HepG2 (cell line): ENCODE measurements around the gene VEGFB. TPM values are rescaled to one million over a fixed set of nuclear protein-coding genes. Genes with fewer than 3 reads are reported as not detected.

Source experiments
- AKAP8 ChIP-seq: sonication (generic); formaldehyde crosslinking; IDR thresholded peaks from 2 replicates; pipeline ENCODE4 v1.5.1; 2020; ENCODE audit warnings: mild to moderate bottlenecking, missing genetic modification reagents
- BORCS8-MEF2B ChIP-seq: sonication (generic); formaldehyde crosslinking; IDR thresholded peaks from 2 replicates; pipeline ENCODE4 v1.8.0; 2022; ENCODE audit warnings: mild to moderate bottlenecking, missing genetic modification reagents
- ELF1 ChIP-seq: sonication (generic); formaldehyde crosslinking; IDR thresholded peaks from 2 replicates; pipeline ENCODE4 v1.4.0; 2020; ENCODE audit warnings: missing genetic modification reagents
- GABPB1 ChIP-seq: IDR thresholded peaks from 2 replicates; pipeline ENCODE4 v1.6.1; 2016; ENCODE audit warnings: mild to moderate bottlenecking, missing genetic modification reagents, moderate library complexity, missing compliant biosample characterization
- HDAC2 ChIP-seq: sonication (generic); formaldehyde crosslinking; IDR thresholded peaks from 2 replicates; pipeline ENCODE4 v1.4.0; 2020; ENCODE audit warnings: missing genetic modification reagents
- HDAC6 ChIP-seq: fragments of 200-600 bp; sonication (generic); IDR thresholded peaks from 2 replicates; pipeline ENCODE4 v1.7.0; 2017; ENCODE audit warnings: mild to moderate bottlenecking, antibody characterized with exemption, low read length, low read depth
- HOXA3 ChIP-seq: sonication (generic); formaldehyde crosslinking; IDR thresholded peaks from 2 replicates; pipeline ENCODE4 v1.5.0; 2020; ENCODE audit warnings: missing genetic modification reagents
- KLF15 ChIP-seq: sonication (generic); formaldehyde crosslinking; IDR thresholded peaks from 2 replicates; pipeline ENCODE4 v1.8.1; 2023; ENCODE audit warnings: borderline replicate concordance, mild to moderate bottlenecking, inconsistent platforms, missing genetic modification reagents, mixed read lengths
- LCORL ChIP-seq, 2 experiments: fragments of 450-650 bp in 1 of 2; sonication (generic) in 1 of 2; formaldehyde crosslinking in 1 of 2; IDR thresholded peaks; 2 replicates each; pipeline versions ENCODE4 v1.5.0 to v1.6.1; 2017 to 2020; ENCODE audit warnings: antibody characterized with exemption in 1 of 2, missing genetic modification reagents in 1 of 2
- NFE2L2 ChIP-seq: fragments of 150-350 bp; IDR thresholded peaks from 2 replicates; pipeline ENCODE4 v1.6.1; 2014; ENCODE audit warnings: low read length
- NFKBIZ ChIP-seq: IDR thresholded peaks from 2 replicates; pipeline ENCODE4 v1.6.1; 2018; ENCODE audit warnings: missing genetic modification reagents, missing compliant biosample characterization
- POLR2AphosphoS2 ChIP-seq: IDR thresholded peaks from 2 replicates; pipeline ENCODE4 v1.6.1; 2011; ENCODE audit warnings: low read depth, low read length, improper control_type of control experiment
- POLR2AphosphoS5 ChIP-seq: IDR thresholded peaks from 2 replicates; pipeline ENCODE4 v1.6.1; 2012; ENCODE audit warnings: low read depth, low read length
- SIN3A ChIP-seq: IDR thresholded peaks from 2 replicates; pipeline ENCODE4 v1.6.1; 2011; ENCODE audit warnings: low read depth, mild to moderate bottlenecking, control low read depth, low read length, borderline replicate concordance
- SP4 ChIP-seq: sonication (generic); formaldehyde crosslinking; IDR thresholded peaks from 2 replicates; pipeline ENCODE4 v1.8.1; 2023; ENCODE audit warnings: mild to moderate bottlenecking, missing genetic modification reagents
- ZFAT ChIP-seq: sonication (generic); formaldehyde crosslinking; conservative IDR thresholded peaks from 2 replicates; pipeline ENCODE4 v1.8.1; 2023; ENCODE audit warnings: missing genetic modification reagents, inconsistent platforms
- ZFX ChIP-seq: sonication (generic); formaldehyde crosslinking; IDR thresholded peaks from 2 replicates; pipeline ENCODE4 v1.4.0; 2020; ENCODE audit warnings: mild to moderate bottlenecking, low read depth, missing genetic modification reagents, moderate library complexity
- ZNF232 ChIP-seq: sonication (generic); formaldehyde crosslinking; IDR thresholded peaks from 2 replicates; pipeline ENCODE4 v1.4.0; 2020; ENCODE audit warnings: missing genetic modification reagents, borderline replicate concordance
- polyA plus RNA-seq, 8 experiments: library from polyadenylated mRNA; depleted of rRNA in 3 of 8; stranded (reverse) in 7 of 8; unstranded in 1 of 8; fragments of >200 nt; fragmentation: Illumina TruSeq in 4 of 8; extraction: Trizol in 4 of 8; gene quantifications; 2 replicates each; pipeline versions ENCODE4 v1.2.1 to v1.2.3, GENCODE V29; 2011 to 2016; ENCODE audit warnings: low read depth in 4 of 8, missing spikeins in 1 of 8, mixed read lengths in 1 of 8; ENCODE audit not compliant: insufficient read depth in 1 of 8
- total RNA-seq, 5 experiments: library from RNA; depleted of rRNA; stranded (reverse); fragments of >200 nt; fragmentation: Illumina TruSeq; extraction: Trizol; gene quantifications; 2 replicates each; pipeline ENCODE4 v1.2.3, GENCODE V29; 2016; ENCODE audit warnings: low read depth in 1 of 5
- TF ChIP-seq, protein P1 (sequence below): IDR thresholded peaks from 2 replicates; pipeline ENCODE4 v1.6.1; 2016; ENCODE audit warnings: mild to moderate bottlenecking
- TF ChIP-seq, protein P2 (sequence below), 2 experiments: sonication (generic) in 1 of 2; formaldehyde crosslinking in 1 of 2; IDR thresholded peaks; 2 replicates each; pipeline versions ENCODE4 v1.4.0 to v1.6.1; 2018 to 2020; ENCODE audit warnings: missing genetic modification reagents in 2 of 2, borderline replicate concordance in 1 of 2, low read depth in 1 of 2, mild to moderate bottlenecking in 1 of 2, missing biosample characterization in 1 of 2
- TF ChIP-seq, protein P3 (sequence below): sonication (generic); formaldehyde crosslinking; IDR thresholded peaks from 2 replicates; pipeline ENCODE4 v1.5.0; 2020; ENCODE audit warnings: mild to moderate bottlenecking, missing genetic modification reagents, borderline replicate concordance
- TF ChIP-seq, protein P4 (sequence below): sonication (generic); formaldehyde crosslinking; IDR thresholded peaks from 2 replicates; pipeline ENCODE4 v1.8.0; 2022; ENCODE audit warnings: mild to moderate bottlenecking, missing genetic modification reagents

VEGFB gene
- total and polyA plus RNA-seq, 2 of the 13 experiments (the other 11 are each of a cell fraction or from before 2014, with no cell fraction given) = 9.0 to 11.3 TPM

DNA sequence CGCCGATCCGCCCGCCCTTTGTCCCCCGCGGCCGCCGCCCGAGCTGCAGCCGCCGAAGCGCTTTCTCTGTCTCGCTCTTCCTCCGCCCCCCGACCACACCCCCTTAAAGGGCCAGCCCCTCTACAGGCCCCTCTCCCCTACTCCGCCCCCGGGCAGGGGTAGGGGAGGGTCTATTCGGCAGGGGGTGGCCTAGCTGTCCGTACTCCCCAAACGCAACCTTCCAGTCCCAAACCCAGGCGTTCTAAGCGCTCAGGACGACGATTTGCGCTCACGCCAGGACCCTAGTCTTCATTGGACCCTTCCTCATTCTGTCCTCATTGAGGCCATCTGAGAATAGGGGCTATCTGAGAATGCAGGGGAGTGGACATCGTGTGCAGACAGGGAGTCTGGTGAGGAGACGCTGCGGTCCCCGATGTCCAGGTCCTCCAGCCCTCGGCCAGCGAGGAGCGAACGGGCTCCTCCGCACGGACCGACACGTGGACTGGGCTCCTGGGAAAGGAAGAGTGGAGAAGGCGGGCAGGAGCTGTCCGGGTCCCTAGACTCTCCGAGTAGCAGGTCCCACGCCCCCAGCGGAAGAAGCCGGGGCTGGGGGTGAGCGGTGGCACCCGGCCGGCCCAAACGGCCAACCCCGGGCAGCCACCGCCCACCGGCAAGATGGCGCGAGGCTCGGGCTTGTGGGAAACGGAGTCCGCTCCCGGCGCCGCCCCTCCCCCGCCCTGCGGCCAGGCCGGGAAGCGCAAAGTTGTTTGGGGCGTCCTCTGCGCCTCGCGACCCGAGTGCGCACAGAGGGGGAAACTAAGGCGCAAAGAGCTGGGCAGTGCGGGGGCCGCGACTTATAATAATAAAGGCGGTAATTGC lies 12.7 kb downstream of the VEGFB start, which contains the start of gene PPP1R14B (continued):
- TF ChIP-seq ZNF232 (CRISPR knock-in tag) (no peak), SP4 (CRISPR knock-in tag) (peak; percentile 70), SIN3A (peak; percentile 60; the same call in 1 of the 2 replicates), KLF15 (CRISPR knock-in tag) (0 out of 2 replicates have a peak, but pooled peaks have one; percentile 66), POLR2AphosphoS2 (no peak), NFE2L2 (no peak), HDAC6 (no peak), HOXA3 (CRISPR knock-in tag) (peak; percentile 72), NFKBIZ (CRISPR knock-in tag) (no peak), BORCS8-MEF2B (CRISPR knock-in tag) (no peak; the same call in 1 of the 2 replicates), ZFX (CRISPR knock-in tag) (peak; percentile 84), HDAC2 (CRISPR knock-in tag) (peak; percentile 59; the same call in 1 of the 2 replicates), ZFAT (no peak), POLR2AphosphoS5 (peak; percentile 60), ELF1 (CRISPR knock-in tag) (0 out of 2 replicates have a peak, but pooled peaks have one; percentile 8), AKAP8 (CRISPR knock-in tag) (peak; percentile 52; the same call in 1 of the 2 replicates), GABPB1 (CRISPR knock-in tag) (peak; percentile 91), LCORL (IDR thresholded peaks at IDR 0.05) (no peak), LCORL (CRISPR knock-in tag; IDR thresholded peaks at IDR 0.05) (0 out of 2 replicates have a peak, but pooled peaks have one; percentile 44)
- TF ChIP-seq, protein P1, sequence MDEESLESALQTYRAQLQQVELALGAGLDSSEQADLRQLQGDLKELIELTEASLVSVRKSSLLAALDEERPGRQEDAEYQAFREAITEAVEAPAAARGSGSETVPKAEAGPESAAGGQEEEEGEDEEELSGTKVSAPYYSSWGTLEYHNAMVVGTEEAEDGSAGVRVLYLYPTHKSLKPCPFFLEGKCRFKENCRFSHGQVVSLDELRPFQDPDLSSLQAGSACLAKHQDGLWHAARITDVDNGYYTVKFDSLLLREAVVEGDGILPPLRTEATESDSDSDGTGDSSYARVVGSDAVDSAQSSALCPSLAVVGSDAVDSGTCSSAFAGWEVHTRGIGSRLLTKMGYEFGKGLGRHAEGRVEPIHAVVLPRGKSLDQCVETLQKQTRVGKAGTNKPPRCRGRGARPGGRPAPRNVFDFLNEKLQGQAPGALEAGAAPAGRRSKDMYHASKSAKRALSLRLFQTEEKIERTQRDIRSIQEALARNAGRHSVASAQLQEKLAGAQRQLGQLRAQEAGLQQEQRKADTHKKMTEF (CRISPR knock-in tag) = peak; percentile 82
- TF ChIP-seq, protein P2, sequence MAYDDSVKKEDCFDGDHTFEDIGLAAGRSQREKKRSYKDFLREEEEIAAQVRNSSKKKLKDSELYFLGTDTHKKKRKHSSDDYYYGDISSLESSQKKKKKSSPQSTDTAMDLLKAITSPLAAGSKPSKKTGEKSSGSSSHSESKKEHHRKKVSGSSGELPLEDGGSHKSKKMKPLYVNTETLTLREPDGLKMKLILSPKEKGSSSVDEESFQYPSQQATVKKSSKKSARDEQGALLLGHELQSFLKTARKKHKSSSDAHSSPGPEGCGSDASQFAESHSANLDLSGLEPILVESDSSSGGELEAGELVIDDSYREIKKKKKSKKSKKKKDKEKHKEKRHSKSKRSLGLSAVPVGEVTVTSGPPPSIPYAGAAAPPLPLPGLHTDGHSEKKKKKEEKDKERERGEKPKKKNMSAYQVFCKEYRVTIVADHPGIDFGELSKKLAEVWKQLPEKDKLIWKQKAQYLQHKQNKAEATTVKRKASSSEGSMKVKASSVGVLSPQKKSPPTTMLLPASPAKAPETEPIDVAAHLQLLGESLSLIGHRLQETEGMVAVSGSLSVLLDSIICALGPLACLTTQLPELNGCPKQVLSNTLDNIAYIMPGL (CRISPR knock-in tag; IDR thresholded peaks at IDR 0.05; ENCODE audit: borderline replicate concordance in 1 of 2, low read depth in 1 of 2) = peak; percentile 24 to 44; a peak in 2 of 4 replicates
- TF ChIP-seq, protein P3, sequence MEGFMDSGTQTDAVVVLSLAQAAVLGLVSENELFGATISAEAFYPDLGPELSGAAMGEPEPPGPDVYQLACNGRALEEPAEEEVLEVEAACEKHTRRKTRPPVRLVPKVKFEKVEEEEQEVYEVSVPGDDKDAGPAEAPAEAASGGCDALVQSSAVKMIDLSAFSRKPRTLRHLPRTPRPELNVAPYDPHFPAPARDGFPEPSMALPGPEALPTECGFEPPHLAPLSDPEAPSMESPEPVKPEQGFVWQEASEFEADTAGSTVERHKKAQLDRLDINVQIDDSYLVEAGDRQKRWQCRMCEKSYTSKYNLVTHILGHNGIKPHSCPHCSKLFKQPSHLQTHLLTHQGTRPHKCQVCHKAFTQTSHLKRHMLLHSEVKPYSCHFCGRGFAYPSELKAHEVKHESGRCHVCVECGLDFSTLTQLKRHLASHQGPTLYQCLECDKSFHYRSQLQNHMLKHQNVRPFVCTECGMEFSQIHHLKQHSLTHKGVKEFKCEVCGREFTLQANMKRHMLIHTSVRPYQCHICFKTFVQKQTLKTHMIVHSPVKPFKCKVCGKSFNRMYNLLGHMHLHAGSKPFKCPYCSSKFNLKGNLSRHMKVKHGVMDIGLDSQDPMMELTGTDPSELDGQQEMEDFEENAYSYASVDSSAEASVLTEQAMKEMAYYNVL = no peak
- TF ChIP-seq, protein P4, sequence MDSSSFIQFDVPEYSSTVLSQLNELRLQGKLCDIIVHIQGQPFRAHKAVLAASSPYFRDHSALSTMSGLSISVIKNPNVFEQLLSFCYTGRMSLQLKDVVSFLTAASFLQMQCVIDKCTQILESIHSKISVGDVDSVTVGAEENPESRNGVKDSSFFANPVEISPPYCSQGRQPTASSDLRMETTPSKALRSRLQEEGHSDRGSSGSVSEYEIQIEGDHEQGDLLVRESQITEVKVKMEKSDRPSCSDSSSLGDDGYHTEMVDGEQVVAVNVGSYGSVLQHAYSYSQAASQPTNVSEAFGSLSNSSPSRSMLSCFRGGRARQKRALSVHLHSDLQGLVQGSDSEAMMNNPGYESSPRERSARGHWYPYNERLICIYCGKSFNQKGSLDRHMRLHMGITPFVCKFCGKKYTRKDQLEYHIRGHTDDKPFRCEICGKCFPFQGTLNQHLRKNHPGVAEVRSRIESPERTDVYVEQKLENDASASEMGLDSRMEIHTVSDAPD = 0 out of 2 replicates have a peak, but pooled peaks have one; percentile 12
